K562 treated with DMSO at 1 percent for 4 hours (cell line): ENCODE data around the gene NOL7. TPM values are rescaled to one million over a fixed set of nuclear protein-coding genes. Genes with fewer than 3 reads are reported as not detected.

Experiments
- total RNA-seq: library from RNA; unstranded; fragments of 300-600 nt; gene quantifications from 2 replicates; pipeline ENCODE4 v1.2.3, GENCODE V29; 2022; ENCODE audit not compliant: insufficient read depth

The NOL7 gene
- total RNA-seq: 104 and 115 TPM in 2 replicates

DNA sequence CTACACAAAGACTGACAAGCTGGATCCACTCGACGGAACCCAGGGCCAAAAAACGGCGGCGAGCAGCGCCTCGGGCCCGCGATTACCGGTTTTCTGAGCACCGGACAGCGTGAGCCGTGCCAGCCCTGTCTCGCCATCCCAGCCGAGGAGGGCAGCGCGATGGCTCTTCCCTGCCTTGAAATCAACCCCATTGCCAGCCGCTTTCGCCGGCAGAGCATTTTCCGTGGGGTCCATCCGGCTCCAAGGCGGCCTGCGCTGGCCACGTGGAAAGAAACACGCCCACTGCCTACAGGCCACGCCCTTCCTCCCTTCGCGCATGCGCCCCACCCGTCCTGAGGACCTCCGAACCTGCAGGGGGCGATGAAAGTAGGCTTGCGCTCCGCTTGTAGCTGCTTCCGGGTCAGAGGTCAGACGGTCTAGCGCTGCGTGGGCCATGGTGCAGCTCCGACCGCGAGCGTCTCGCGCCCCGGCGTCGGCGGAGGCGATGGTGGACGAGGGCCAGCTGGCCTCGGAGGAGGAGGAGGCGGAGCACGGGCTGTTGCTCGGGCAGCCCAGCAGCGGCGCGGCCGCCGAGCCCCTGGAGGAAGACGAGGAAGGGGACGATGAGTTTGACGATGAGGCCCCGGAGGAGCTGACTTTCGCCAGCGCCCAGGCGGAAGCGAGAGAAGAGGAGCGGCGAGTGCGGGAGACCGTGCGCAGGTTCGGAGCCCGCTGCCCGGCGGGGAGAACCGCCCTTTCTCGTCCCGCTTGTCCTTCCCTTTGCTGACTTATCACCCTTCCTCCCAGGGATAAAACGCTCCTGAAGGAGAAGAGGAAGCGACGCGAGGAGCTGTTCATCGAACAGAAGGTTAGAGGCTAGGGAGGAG lies at the start of gene NOL7:
Gene NOL7, plus strand, starts transcription at position 410 of the 866 bp plus-strand sequence. Its CDS starts 24 bp downstream, at position 434.

DNA sequence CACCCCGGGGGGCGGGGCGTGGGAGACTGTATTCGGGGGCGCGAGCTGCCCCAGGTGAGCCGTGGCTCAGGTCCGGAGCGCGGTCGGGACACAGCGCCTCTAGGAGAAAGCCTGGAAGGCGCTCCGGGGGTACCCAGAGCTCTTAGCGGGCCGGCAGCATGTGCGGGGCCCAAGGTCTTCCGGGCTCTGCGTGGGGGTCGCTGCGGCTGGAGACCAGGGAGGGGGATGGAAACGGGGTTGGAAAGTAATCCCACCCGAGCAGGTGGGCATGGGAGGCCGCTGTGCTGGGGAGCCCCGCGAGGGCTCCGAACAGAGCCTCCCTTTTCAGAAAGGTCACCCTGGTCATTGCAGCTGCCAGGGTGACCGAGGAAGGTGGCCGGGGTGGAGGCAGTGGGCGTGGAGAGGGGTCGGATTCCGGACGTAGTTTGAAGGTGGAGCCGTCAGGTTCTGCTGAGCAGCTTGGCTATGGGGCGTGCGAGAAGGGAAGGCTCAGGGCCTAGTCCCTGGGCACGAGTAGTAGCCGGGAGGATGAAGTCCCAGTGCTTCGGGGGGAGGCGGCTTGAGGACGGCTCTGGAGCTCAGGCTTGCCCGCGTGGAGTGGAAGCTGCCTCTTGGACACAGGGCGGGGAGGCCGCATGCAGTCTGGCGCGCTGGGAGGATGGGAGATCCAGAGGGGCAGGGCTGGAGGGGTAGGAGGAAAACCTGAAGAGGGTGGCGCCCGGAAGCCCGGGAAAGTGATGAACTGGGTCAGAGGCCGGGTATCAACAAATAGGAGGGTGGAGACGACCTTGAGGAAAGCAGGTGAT lies 40.4 kb upstream of the NOL7 start, which contains the start of gene SIRT5:
Gene SIRT5, plus strand, starts transcription at position 31 of the 806 bp plus-strand sequence. CDS start 9,510 bp downstream, outside the sequence.

Other genes starting within 250 kb of the NOL7 start
- gene GFOD1, start 127.7 kb upstream of the NOL7 start, total RNA-seq: 2.4 and 3.7 TPM in 2 replicates
- 5.7 and 5.9 TPM in 2 replicates for gene SIRT5, start 40.7 kb upstream of the NOL7 start, total RNA-seq
- 60.1 and 68.3 TPM in 2 replicates for gene RANBP9, start 96.5 kb downstream of the NOL7 start, total RNA-seq
- 19.6 and 21.2 TPM in 2 replicates for gene MCUR1, start 199.2 kb downstream of the NOL7 start, total RNA-seq